Esophagus muscularis mucosa (tissue), 4 donors: ENCODE measurements around the gene CSNK1G1. TPM values are rescaled to one million over a fixed set of nuclear protein-coding genes. Genes with fewer than 3 reads are reported as not detected.
"Not testable (repeated sequence)": the region's sequence is repeated elsewhere in the genome, so short reads cannot be mapped to it uniquely, and the experiment has no call there.

Experiments
- DNase-seq: peaks from one replicate; pipeline ENCODE4 v3.0.0-alpha.2; 2017; ENCODE audit errors: extremely low spot score
- H3K27ac ChIP-seq, 4 donors: fragments of 200-600 bp; sonication (generic); replicated peaks in 1 of 4; 1 replicate in 3 of 4; 2 replicates in 1 of 4; pipeline ENCODE4 v1.5.1; 2016 to 2019; ENCODE audit warnings: mild to moderate bottlenecking in 1 of 4
- H3K27me3 ChIP-seq, 4 donors: fragments of 200-600 bp; sonication (generic); one replicate each; pipeline versions ENCODE4 v1.5.1 to v1.6.0; 2016 to 2019
- H3K36me3 ChIP-seq, 4 donors: fragments of 200-600 bp; sonication (generic); one replicate each; pipeline ENCODE4 v1.5.1; 2016 to 2019
- H3K4me1 ChIP-seq, 4 donors: fragments of 200-600 bp; sonication (generic); one replicate each; pipeline ENCODE4 v1.5.1; 2016 to 2019
- H3K4me3 ChIP-seq, 4 donors: fragments of 200-600 bp; sonication (generic); 1 replicate in 2 of 4; 2 replicates in 2 of 4; pipeline ENCODE4 v1.5.1; 2016 to 2019; ENCODE audit warnings: mild to moderate bottlenecking in 4 of 4, moderate library complexity in 1 of 4
- H3K9me3 ChIP-seq, 4 donors: fragments of 200-600 bp; sonication (generic); 1 replicate in 3 of 4; 2 replicates in 1 of 4; pipeline ENCODE4 v1.5.1; 2016 to 2019
- CTCF ChIP-seq, 3 experiments: fragments of 200-600 bp in 2 of 3; fragments of 450-650 bp in 1 of 3; sonication (generic) in 2 of 3; IDR thresholded peaks; one replicate each; pipeline ENCODE4 v1.5.1; 2017 to 2019; ENCODE audit warnings: antibody characterized with exemption in 3 of 3, mild to moderate bottlenecking in 2 of 3, moderate library complexity in 1 of 3
- EP300 ChIP-seq: sonication (generic); formaldehyde crosslinking; IDR thresholded peaks from one replicate; pipeline ENCODE4 v1.6.1; 2017; ENCODE audit warnings: antibody characterized with exemption
- POLR2A ChIP-seq: fragments of 450-650 bp; IDR thresholded peaks from one replicate; pipeline ENCODE4 v1.6.1; 2017; ENCODE audit warnings: antibody characterized with exemption, moderate library complexity, mild to moderate bottlenecking, low read depth
- POLR2AphosphoS5 ChIP-seq, 2 donors: sonication (generic); formaldehyde crosslinking; IDR thresholded peaks; one replicate each; pipeline ENCODE4 v1.6.1; 2017; ENCODE audit warnings: antibody characterized with exemption in 2 of 2
- WGBS: methylation state at CpG from one replicate; pipeline ENCODE4 v1.1.5; 2018; 5-methylcytosine and 5-hydroxymethylcytosine counted together
- intact Hi-C: fragments of 100-400 bp; cut with DNase I; formaldehyde crosslinking; loops from one replicate; pipeline ENCODE4 v1.15.1; 2023
- total RNA-seq, 4 donors: library from RNA; depleted of rRNA; stranded (reverse); fragments of >200 nt; gene quantifications; one replicate each; pipeline versions ENCODE4 v1.1.0 to v1.2.1, GENCODE V29; 2016

CSNK1G1 gene
- total RNA-seq, 4 donors from 2014 or later = 9.1 to 11.2 (median 10.1) TPM

GRCh38 chr15:64224511-64224910 is 131.5 kb downstream of the CSNK1G1 start:
- Histone ChIP-seq H3K36me3 (no peaks in the 10 kb centered on the region), H3K9me3 (no peaks in the 10 kb centered on the region), H3K4me1 (peaks cover 11 to 20% (median 13%) of the 10 kb centered on the region in 4 donors), H3K4me3 (no peak overlapping the region), H3K27ac (peak overlapping the region in 1 of 4 donors; percentile 0), H3K27me3 (no peaks in the 10 kb centered on the region)
- TF ChIP-seq POLR2A (no peak), CTCF (IDR thresholded peaks at IDR 0.05) (no peak), POLR2AphosphoS5 (IDR thresholded peaks at IDR 0.05) (no peak), EP300 (no peak)
- intact Hi-C loops = no loop called here
- no peak for DNase-seq
- 13% methylated on average over 2 of the region's 2 CpGs for WGBS

- intact Hi-C loops = no loop called here
- no peak for DNase-seq
- no peaks in the 10 kb centered on the region for H3K9me3 ChIP-seq
- no peak for TF ChIP-seq CTCF (IDR thresholded peaks at IDR 0.05)
- TF ChIP-seq POLR2AphosphoS5 (IDR thresholded peaks at IDR 0.05) = no peak
- no peak for TF ChIP-seq POLR2A
- no peak for TF ChIP-seq EP300
- H3K27me3 ChIP-seq = no peaks in the 10 kb centered on the region
- H3K4me1 ChIP-seq = peaks cover 11 to 20% (median 13%) of the 10 kb centered on the region in 4 donors
- H3K4me3 ChIP-seq = no peak overlapping the region
- H3K36me3 ChIP-seq = no peaks in the 10 kb centered on the region
- peak overlapping the region in 1 of 4 donors; percentile 0 for H3K27ac ChIP-seq
These were observed 132.1 kb downstream of the CSNK1G1 start for GRCh38 chr15:64223882-64224281.

GRCh38 chr15:64222573-64223366 is 133.2 kb downstream of the CSNK1G1 start:
- Histone ChIP-seq H3K36me3 (no peaks in the 10 kb centered on the region), H3K9me3 (no peaks in the 10 kb centered on the region), H3K27ac (no peak overlapping the region), H3K4me1 (peaks cover 11 to 20% (median 13%) of the 10 kb centered on the region in 4 donors), H3K4me3 (no peak overlapping the region), H3K27me3 (no peaks in the 10 kb centered on the region)
- 92% methylated on average over 3 of the region's 3 CpGs for WGBS
- intact Hi-C loops = no loop called here
- DNase-seq = no peak
- TF ChIP-seq CTCF (IDR thresholded peaks at IDR 0.05) = no peak

- H3K27me3 ChIP-seq, intact Hi-C loops, H3K4me3 ChIP-seq, H3K36me3 ChIP-seq, H3K9me3 ChIP-seq, DNase-seq, H3K27ac ChIP-seq: not testable (repeated sequence)
- WGBS = 100% methylated on average over 1 of the region's 1 CpG
- H3K4me1 ChIP-seq = peaks cover 11 to 24% (median 13%) of the 10 kb centered on the region in 4 donors
These were observed 134.1 kb downstream of the CSNK1G1 start for GRCh38 chr15:64221911-64222310.

- H3K27ac ChIP-seq, H3K4me3 ChIP-seq, DNase-seq, H3K27me3 ChIP-seq, H3K9me3 ChIP-seq: not testable (repeated sequence)
- intact Hi-C loops = loop anchor here (10.0 kb wide), 1 partner anchor 167 kb away; the partner anchor contains the start of genes PCLAF and TRIP4
- H3K4me1 ChIP-seq = peaks cover 0 to 10% (median 0%) of the 10 kb centered on the region in 4 donors
- H3K36me3 ChIP-seq = peaks cover 0 to 24% (median 15%) of the 10 kb centered on the region in 4 donors
- 99% methylated on average over 5 of the region's 5 CpGs for WGBS
These were observed 138.6 kb downstream of the CSNK1G1 start for GRCh38 chr15:64217429-64217750.
